DND-41 (cell line): Measurements from ENCODE around the gene ARHGEF16.

Experiments
- ATAC-seq: fragments of 200-7000 bp; cut with Tn5 transposase; 3 replicates; pipeline ENCODE4 v1.9.1; 2021; ENCODE audit warnings: low read depth; ENCODE audit not compliant: insufficient read depth
- DNase-seq: peaks from one replicate; pipeline ENCODE4 v3.0.0-alpha.2; 2020
- H2AFZ ChIP-seq: 2 replicates; pipeline ENCODE4 v1.6.0; 2012; ENCODE audit warnings: low read depth, low read length
- H3K27ac ChIP-seq: 2 replicates; pipeline ENCODE4 v1.5.1; 2012; ENCODE audit warnings: low read length, inconsistent platforms
- H3K27me3 ChIP-seq: fragments of 200-600 bp; sonication (generic); 2 replicates; pipeline ENCODE4 v1.6.0; 2012; ENCODE audit warnings: low read length, mild to moderate bottlenecking, inconsistent platforms; ENCODE audit not compliant: insufficient read depth, poor library complexity
- H3K36me3 ChIP-seq: 2 replicates; pipeline ENCODE4 v1.5.1; 2012; ENCODE audit warnings: low read length, inconsistent platforms; ENCODE audit not compliant: insufficient read depth
- H3K4me1 ChIP-seq: 2 replicates; pipeline ENCODE4 v1.5.1; 2012; ENCODE audit warnings: mild to moderate bottlenecking, low read length; ENCODE audit not compliant: insufficient read depth
- H3K4me2 ChIP-seq: 2 replicates; pipeline ENCODE4 v1.6.0; 2012; ENCODE audit warnings: mild to moderate bottlenecking, moderate library complexity, low read length, inconsistent platforms; ENCODE audit not compliant: insufficient read depth
- H3K4me3 ChIP-seq, 2 experiments: fragments of 200-600 bp in 1 of 2; shearing (Covaris generic) in 1 of 2; 2 replicates each; pipeline ENCODE4 v1.5.1; 2012 to 2016; ENCODE audit warnings: inconsistent platforms in 2 of 2, low read length in 2 of 2, mild to moderate bottlenecking in 2 of 2, low read depth in 1 of 2, moderate library complexity in 1 of 2
- H3K79me2 ChIP-seq: 2 replicates; pipeline ENCODE4 v1.6.0; 2012; ENCODE audit warnings: low read length, inconsistent platforms; ENCODE audit not compliant: insufficient read depth
- H3K9ac ChIP-seq: 2 replicates; pipeline ENCODE4 v1.6.0; 2012; ENCODE audit warnings: low read depth, mild to moderate bottlenecking, inconsistent platforms, low read length, moderate library complexity
- H3K9me3 ChIP-seq: 2 replicates; pipeline ENCODE4 v1.5.1; 2012; ENCODE audit warnings: low read length, moderate library complexity, mild to moderate bottlenecking, inconsistent platforms; ENCODE audit not compliant: insufficient read depth, severe bottlenecking
- H4K20me1 ChIP-seq: 2 replicates; pipeline ENCODE4 v1.6.0; 2012; ENCODE audit warnings: low read length; ENCODE audit not compliant: insufficient read depth
- EZH2 ChIP-seq: IDR thresholded peaks from 3 replicates; pipeline ENCODE4 v1.6.1; 2012; ENCODE audit warnings: borderline replicate concordance, low read depth, mild to moderate bottlenecking, moderate library complexity, low read length, inconsistent platforms; ENCODE audit not compliant: severe bottlenecking
- TF ChIP-seq, protein P1 (sequence below): IDR thresholded peaks from 2 replicates; pipeline ENCODE4 v1.5.1; 2012; ENCODE audit warnings: borderline replicate concordance, low read length, moderate library complexity, mild to moderate bottlenecking; ENCODE audit not compliant: poor library complexity, severe bottlenecking; ENCODE audit errors: extremely low read depth

The ARHGEF16 gene

DNA sequence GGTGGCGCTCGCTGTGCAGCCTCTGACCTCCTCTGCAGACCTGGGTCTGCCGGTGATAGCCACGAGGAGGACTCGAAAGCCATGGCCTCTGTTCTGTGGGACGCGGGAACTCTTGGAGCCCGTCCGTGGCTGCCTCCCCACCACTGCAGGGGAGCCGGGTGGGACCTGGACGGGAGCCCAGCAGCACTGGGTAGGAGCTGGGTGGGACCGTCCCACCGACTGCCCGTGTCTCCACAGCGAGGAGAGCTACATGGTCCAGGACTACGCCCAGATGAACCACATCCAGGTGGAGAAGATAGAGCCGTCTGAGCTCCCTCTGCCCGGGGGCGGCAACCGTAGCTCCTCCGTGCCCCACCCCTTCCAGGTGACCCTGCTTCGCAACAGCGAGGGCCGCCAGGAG lies 23.7 kb downstream of the ARHGEF16 start:
- no peak for TF ChIP-seq EZH2
- TF ChIP-seq, protein P1, sequence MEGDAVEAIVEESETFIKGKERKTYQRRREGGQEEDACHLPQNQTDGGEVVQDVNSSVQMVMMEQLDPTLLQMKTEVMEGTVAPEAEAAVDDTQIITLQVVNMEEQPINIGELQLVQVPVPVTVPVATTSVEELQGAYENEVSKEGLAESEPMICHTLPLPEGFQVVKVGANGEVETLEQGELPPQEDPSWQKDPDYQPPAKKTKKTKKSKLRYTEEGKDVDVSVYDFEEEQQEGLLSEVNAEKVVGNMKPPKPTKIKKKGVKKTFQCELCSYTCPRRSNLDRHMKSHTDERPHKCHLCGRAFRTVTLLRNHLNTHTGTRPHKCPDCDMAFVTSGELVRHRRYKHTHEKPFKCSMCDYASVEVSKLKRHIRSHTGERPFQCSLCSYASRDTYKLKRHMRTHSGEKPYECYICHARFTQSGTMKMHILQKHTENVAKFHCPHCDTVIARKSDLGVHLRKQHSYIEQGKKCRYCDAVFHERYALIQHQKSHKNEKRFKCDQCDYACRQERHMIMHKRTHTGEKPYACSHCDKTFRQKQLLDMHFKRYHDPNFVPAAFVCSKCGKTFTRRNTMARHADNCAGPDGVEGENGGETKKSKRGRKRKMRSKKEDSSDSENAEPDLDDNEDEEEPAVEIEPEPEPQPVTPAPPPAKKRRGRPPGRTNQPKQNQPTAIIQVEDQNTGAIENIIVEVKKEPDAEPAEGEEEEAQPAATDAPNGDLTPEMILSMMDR: no peak
- DNase-seq (no peak), ATAC-seq (no peak)
- Histone ChIP-seq H3K27ac (no peak overlapping the region), H3K4me2 (no peak overlapping the region), H3K27me3 (no peaks in the 10 kb centered on the region), H3K9ac (no peak overlapping the region), H3K79me2 (no peaks in the 10 kb centered on the region), H3K36me3 (no peaks in the 10 kb centered on the region), H4K20me1 (peaks cover 9% of the 10 kb centered on the region; the same call in 1 of the 2 replicates), H3K9me3 (no peaks in the 10 kb centered on the region), H3K4me1 (no peaks in the 10 kb centered on the region), H2AFZ (no peak overlapping the region), H3K4me3 (no peak overlapping the region)

DNA sequence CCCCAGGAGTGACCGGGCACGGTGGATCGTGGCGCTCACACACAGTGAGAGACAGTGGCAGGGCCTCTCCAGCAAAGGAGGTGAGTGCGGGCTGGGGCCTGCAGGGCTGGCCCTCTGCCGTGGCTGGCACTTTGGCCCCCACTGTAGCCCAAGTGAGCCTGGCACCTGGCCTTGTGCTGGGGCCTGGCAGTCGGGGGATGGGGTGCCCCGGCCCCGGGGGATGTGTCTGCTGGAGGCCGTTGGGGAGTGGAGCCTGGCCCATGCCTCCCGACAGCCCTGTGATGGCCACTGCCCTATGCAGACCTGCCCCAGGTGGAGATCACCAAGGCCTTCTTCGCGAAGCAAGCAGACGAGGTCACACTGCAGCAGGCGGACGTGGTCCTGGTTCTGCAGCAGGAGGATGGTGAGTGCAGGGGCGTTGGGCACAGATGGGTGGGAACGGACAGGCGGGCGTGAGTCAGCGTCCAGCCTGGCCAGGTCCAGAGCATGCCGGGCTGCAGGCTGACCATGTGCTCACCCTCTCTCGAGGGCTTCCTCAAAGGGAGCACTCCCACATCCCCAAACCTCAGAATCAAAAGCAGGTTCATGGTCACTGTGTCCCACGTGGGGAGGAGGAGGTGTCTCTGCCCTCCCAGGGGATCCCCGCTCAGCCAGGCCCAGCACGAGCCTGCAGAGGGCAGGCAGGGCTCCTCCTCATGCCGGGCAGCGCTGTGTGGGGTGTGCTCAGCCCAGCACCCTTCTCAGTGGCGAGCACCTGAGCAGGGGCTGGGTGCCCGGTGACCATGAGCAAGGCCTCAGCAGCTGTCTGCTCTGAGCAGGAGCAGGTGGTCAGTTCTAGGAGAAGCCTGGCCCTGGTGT lies 25.3 kb downstream of the ARHGEF16 start:
- Histone ChIP-seq H3K27ac (no peak overlapping the region), H3K9ac (no peak overlapping the region), H3K27me3 (no peaks in the 10 kb centered on the region), H3K4me3 (no peak overlapping the region), H3K36me3 (no peaks in the 10 kb centered on the region), H3K4me1 (no peaks in the 10 kb centered on the region), H3K79me2 (no peaks in the 10 kb centered on the region), H2AFZ (no peak overlapping the region), H3K4me2 (no peak overlapping the region), H3K9me3 (no peaks in the 10 kb centered on the region), H4K20me1 (peaks cover 9% of the 10 kb centered on the region)
- no peak for DNase-seq
- TF ChIP-seq, protein P1: no peak
- no peak for TF ChIP-seq EZH2
- ATAC-seq: no peak

DNA sequence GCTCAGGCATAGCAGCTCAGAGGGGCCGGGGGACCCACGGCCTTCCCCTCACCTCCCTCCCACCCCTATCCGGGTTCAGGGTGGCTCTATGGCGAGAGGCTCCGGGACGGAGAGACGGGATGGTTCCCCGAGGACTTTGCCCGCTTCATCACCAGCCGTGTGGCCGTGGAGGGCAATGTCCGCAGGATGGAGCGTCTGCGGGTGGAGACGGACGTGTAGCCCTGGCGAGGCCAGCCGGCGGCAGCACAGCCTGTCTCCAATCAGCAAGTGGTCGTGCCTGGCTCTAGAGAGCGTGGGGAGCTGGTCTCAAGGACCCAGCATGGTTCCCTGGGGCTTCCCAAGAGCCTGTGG lies 25.9 kb downstream of the ARHGEF16 start:
- Histone ChIP-seq H3K27me3 (no peaks in the 10 kb centered on the region), H3K4me1 (no peaks in the 10 kb centered on the region), H2AFZ (no peak overlapping the region), H3K9me3 (no peaks in the 10 kb centered on the region), H3K4me2 (no peak overlapping the region), H3K36me3 (no peaks in the 10 kb centered on the region), H3K9ac (no peak overlapping the region), H4K20me1 (peaks cover 9% of the 10 kb centered on the region), H3K79me2 (no peaks in the 10 kb centered on the region), H3K4me3 (no peak overlapping the region), H3K27ac (no peak overlapping the region)
- no peak for TF ChIP-seq EZH2
- TF ChIP-seq, protein P1: no peak
- DNase-seq: no peak
- ATAC-seq: no peak
